DMS53 treated with DMSO at 0.1 percent for 48 hours (cell line): ENCODE data around the gene WWOX.
"Not testable (repeated sequence)": the region's sequence is repeated elsewhere in the genome, so short reads cannot be mapped to it uniquely, and the experiment has no call there.

Source experiments
- DNase-seq: peaks from one replicate; lab custom pipeline; 2025; ENCODE audit not compliant: unreplicated experiment; lab: John Stamatoyannopoulos, UW

The WWOX gene

GRCh38 chr16:78669994-78670393 is 570.5 kb downstream of the WWOX start:
- DNase-seq, result no peak

- no peak for DNase-seq
Observed at GRCh38 chr16:78672779-78673556, 573.5 kb downstream of the WWOX start.

GRCh38 chr16:78673884-78674283 is 574.4 kb downstream of the WWOX start:
- DNase-seq, result no peak

- peak; percentile 88 for DNase-seq
Observed at GRCh38 chr16:78675312-78675711, 575.9 kb downstream of the WWOX start.

GRCh38 chr16:78675951-78676792 is 576.7 kb downstream of the WWOX start:
- DNase-seq, result no peak

- no peak for DNase-seq
Observed at GRCh38 chr16:78677181-78677731, 577.8 kb downstream of the WWOX start.

- no peak for DNase-seq
Observed at GRCh38 chr16:78679546-78679945, 580.1 kb downstream of the WWOX start.

- no peak for DNase-seq
Observed at GRCh38 chr16:78681743-78682142, 582.3 kb downstream of the WWOX start.

GRCh38 chr16:78684030-78684611 is 584.7 kb downstream of the WWOX start:
- no peak for DNase-seq

- no peak for DNase-seq
Observed at GRCh38 chr16:78684655-78685375, 585.4 kb downstream of the WWOX start.

GRCh38 chr16:78686601-78687000 is 587.1 kb downstream of the WWOX start:
- no peak for DNase-seq

- DNase-seq, result no peak
Observed at GRCh38 chr16:78689028-78689427, 589.6 kb downstream of the WWOX start.

GRCh38 chr16:78689536-78689935 is 590.1 kb downstream of the WWOX start:
- DNase-seq, result no peak

GRCh38 chr16:78690510-78690909 is 591.1 kb downstream of the WWOX start:
- no peak for DNase-seq

- not testable (repeated sequence) for DNase-seq
Observed at GRCh38 chr16:78691746-78692145, 592.3 kb downstream of the WWOX start.

- no peak for DNase-seq
Observed at GRCh38 chr16:78693496-78693895, 594.0 kb downstream of the WWOX start.

- DNase-seq, result no peak
Observed at GRCh38 chr16:78694414-78694813, 595.0 kb downstream of the WWOX start.

GRCh38 chr16:78695391-78695790 is 595.9 kb downstream of the WWOX start:
- DNase-seq, result no peak

GRCh38 chr16:78696797-78697196 is 597.3 kb downstream of the WWOX start:
- no peak for DNase-seq

GRCh38 chr16:78697426-78697825 is 598.0 kb downstream of the WWOX start:
- DNase-seq, result no peak

- DNase-seq, result no peak
Observed at GRCh38 chr16:78703936-78704335, 604.5 kb downstream of the WWOX start.
